Thyroid gland (tissue), 4 donors: Measurements from ENCODE around the gene ST8SIA1.

ENCODE experiments used
- POLR2A ChIP-seq, 2 donors: fragments of 450-650 bp; IDR thresholded peaks; one replicate each; pipeline ENCODE4 v1.6.1; 2017; ENCODE audit warnings: antibody characterized with exemption in 2 of 2, mild to moderate bottlenecking in 2 of 2, moderate library complexity in 1 of 2
- TF ChIP-seq, protein P1 (sequence below), 6 experiments: fragments of 200-600 bp in 3 of 6; fragments of 450-650 bp in 3 of 6; sonication (generic) in 3 of 6; IDR thresholded peaks; one replicate each; pipeline ENCODE4 v1.5.1; 2016 to 2019; ENCODE audit warnings: antibody characterized with exemption in 6 of 6, mild to moderate bottlenecking in 2 of 6, inconsistent platforms in 1 of 6, moderate library complexity in 1 of 6

DNA sequence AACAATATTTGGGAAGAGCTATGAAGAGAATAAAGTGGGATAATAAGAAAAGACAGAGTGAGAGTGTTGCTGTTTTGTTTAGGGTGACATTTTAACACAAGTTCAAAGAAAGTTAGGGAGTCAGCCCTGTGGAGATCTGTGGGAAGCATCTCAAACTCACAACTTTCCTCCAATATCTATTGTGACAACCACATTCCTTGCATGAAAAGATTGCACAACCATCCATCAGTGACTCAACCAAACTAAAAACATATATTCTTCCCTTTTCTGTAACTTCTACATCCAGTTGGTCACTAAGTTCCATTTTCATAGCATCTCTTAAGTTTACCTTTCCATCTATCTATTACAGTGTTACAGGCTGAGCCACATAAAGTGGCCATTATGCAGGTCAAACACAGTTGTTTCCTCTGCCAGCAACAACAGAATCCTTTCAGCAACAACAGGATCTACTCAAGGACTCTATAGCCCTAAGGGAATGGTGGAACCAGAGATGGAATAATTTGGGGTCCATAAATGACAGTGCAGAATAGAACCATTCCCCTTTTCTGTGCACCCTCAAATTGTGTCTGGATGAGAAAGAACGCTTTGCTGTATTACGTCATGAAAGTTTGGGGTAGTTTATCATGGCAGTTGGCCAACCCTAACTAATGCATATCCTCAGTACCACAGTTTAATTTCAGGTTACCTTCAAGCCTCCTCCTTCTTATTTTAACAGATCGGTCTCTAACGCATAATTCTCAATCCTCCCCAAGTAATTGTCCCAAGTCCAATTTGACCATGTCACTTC, 118.8 kb downstream of the ST8SIA1 start:
- TF ChIP-seq, protein P1, sequence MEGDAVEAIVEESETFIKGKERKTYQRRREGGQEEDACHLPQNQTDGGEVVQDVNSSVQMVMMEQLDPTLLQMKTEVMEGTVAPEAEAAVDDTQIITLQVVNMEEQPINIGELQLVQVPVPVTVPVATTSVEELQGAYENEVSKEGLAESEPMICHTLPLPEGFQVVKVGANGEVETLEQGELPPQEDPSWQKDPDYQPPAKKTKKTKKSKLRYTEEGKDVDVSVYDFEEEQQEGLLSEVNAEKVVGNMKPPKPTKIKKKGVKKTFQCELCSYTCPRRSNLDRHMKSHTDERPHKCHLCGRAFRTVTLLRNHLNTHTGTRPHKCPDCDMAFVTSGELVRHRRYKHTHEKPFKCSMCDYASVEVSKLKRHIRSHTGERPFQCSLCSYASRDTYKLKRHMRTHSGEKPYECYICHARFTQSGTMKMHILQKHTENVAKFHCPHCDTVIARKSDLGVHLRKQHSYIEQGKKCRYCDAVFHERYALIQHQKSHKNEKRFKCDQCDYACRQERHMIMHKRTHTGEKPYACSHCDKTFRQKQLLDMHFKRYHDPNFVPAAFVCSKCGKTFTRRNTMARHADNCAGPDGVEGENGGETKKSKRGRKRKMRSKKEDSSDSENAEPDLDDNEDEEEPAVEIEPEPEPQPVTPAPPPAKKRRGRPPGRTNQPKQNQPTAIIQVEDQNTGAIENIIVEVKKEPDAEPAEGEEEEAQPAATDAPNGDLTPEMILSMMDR (IDR thresholded peaks at IDR 0.05), result no peak
- no peak for TF ChIP-seq POLR2A (IDR thresholded peaks at IDR 0.05)
